Natural killer cell (primary cell): ENCODE results near the gene MCM3AP. TPM values are rescaled to one million over a fixed set of nuclear protein-coding genes. Genes with fewer than 3 reads are reported as not detected.

Experiments
- ATAC-seq, 3 donors: fragments of 150-1000 bp in 2 of 3; fragments of 200-7000 bp in 1 of 3; cut with Tn5 transposase; 1 replicate in 1 of 3; 2 replicates in 2 of 3; pipeline ENCODE4 v1.10.0; 2021; ENCODE audit warnings: mild to moderate bottlenecking in 2 of 3, moderate library complexity in 2 of 3
- DNase-seq, 2 donors: peaks; one replicate each; pipeline versions ENCODE4 v3.0.0 to v3.0.0-alpha.2; 2013 to 2021; ENCODE audit warnings: mixed read lengths in 1 of 2
- H3K27ac ChIP-seq: one replicate; pipeline ENCODE4 v1.5.1; 2013; ENCODE audit warnings: mild to moderate bottlenecking, low read length
- H3K27me3 ChIP-seq: one replicate; pipeline ENCODE4 v1.6.1; 2013; ENCODE audit warnings: low read length; ENCODE audit not compliant: control insufficient read depth, insufficient read depth
- H3K36me3 ChIP-seq: one replicate; pipeline ENCODE4 v1.6.1; 2013; ENCODE audit warnings: low read length; ENCODE audit not compliant: control insufficient read depth, insufficient read depth
- H3K4me1 ChIP-seq: one replicate; pipeline ENCODE4 v1.6.1; 2013; ENCODE audit warnings: low read length; ENCODE audit not compliant: control insufficient read depth, insufficient read depth
- H3K4me3 ChIP-seq: one replicate; pipeline ENCODE4 v1.5.1; 2013; ENCODE audit warnings: low read length
- H3K9me3 ChIP-seq: one replicate; pipeline ENCODE4 v1.6.1; 2013; ENCODE audit warnings: low read length; ENCODE audit not compliant: control insufficient read depth, insufficient read depth
- H3K27ac Mint-ChIP-seq, 2 donors: one replicate each; pipeline ENCODE4 v1.8.0; 2022; ENCODE audit warnings: mild to moderate bottlenecking in 2 of 2, mixed read lengths in 2 of 2, moderate library complexity in 1 of 2
- H3K27me3 Mint-ChIP-seq, 2 donors: one replicate each; pipeline ENCODE4 v1.8.0; 2022; ENCODE audit warnings: low read depth in 2 of 2, mixed read lengths in 2 of 2
- H3K36me3 Mint-ChIP-seq: one replicate; pipeline ENCODE4 v1.8.0; 2022; ENCODE audit warnings: mixed read lengths
- H3K4me1 Mint-ChIP-seq, 2 donors: one replicate each; pipeline ENCODE4 v1.8.0; 2022; ENCODE audit warnings: mixed read lengths in 2 of 2
- H3K4me3 Mint-ChIP-seq: one replicate; pipeline ENCODE4 v1.8.0; 2022; ENCODE audit warnings: mild to moderate bottlenecking, moderate library complexity, mixed read lengths
- H3K9me3 Mint-ChIP-seq, 2 donors: one replicate each; pipeline ENCODE4 v1.8.0; 2022; ENCODE audit warnings: mixed read lengths in 2 of 2
- WGBS: methylation state at CpG from one replicate; pipeline ENCODE4 v1.1.7; 2013; ENCODE audit warnings: missing lambda C conversion rate; ENCODE audit not compliant: insufficient coverage; 5-methylcytosine and 5-hydroxymethylcytosine counted together
- intact Hi-C: fragments of 100-400 bp; cut with micrococcal nuclease; formaldehyde crosslinking; loops from one replicate; pipeline ENCODE4 v1.14.2; 2022
- total RNA-seq, 4 donors: library from RNA; stranded (reverse); fragments of 120-200 nt in 1 of 4; gene quantifications; one replicate each; pipeline versions ENCODE4 v1.2.3 to v1.2.4, GENCODE V29; 2013 to 2022
- TF ChIP-seq, protein P1 (sequence below): fragments of 200-600 bp; IDR thresholded peaks from one replicate; pipeline ENCODE4 v1.8.0; 2022; ENCODE audit warnings: antibody characterized with exemption

MCM3AP gene
- total RNA-seq, 3 donors from 2014 or later (not counting 1 experiment from before 2014, with no cell fraction given): 143 to 172 (median 159) TPM

- no peak overlapping the region for H3K27ac ChIP-seq
- Mint-ChIP-seq H3K36me3 (peaks cover 7% of the 10 kb centered on the region), H3K27ac (no peak overlapping the region), H3K4me3 (no peak overlapping the region), H3K27me3 (peaks cover 0 to 4% of the 10 kb centered on the region in 2 donors), H3K4me1 (peaks cover 5 to 6% of the 10 kb centered on the region in 2 donors), H3K9me3 (no peaks in the 10 kb centered on the region)
- H3K36me3 ChIP-seq: no peaks in the 10 kb centered on the region
- DNase-seq: no peak
- TF ChIP-seq, protein P1, sequence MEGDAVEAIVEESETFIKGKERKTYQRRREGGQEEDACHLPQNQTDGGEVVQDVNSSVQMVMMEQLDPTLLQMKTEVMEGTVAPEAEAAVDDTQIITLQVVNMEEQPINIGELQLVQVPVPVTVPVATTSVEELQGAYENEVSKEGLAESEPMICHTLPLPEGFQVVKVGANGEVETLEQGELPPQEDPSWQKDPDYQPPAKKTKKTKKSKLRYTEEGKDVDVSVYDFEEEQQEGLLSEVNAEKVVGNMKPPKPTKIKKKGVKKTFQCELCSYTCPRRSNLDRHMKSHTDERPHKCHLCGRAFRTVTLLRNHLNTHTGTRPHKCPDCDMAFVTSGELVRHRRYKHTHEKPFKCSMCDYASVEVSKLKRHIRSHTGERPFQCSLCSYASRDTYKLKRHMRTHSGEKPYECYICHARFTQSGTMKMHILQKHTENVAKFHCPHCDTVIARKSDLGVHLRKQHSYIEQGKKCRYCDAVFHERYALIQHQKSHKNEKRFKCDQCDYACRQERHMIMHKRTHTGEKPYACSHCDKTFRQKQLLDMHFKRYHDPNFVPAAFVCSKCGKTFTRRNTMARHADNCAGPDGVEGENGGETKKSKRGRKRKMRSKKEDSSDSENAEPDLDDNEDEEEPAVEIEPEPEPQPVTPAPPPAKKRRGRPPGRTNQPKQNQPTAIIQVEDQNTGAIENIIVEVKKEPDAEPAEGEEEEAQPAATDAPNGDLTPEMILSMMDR: no peak
- no peak overlapping the region for H3K4me3 ChIP-seq
- peaks cover 11% of the 10 kb centered on the region for H3K4me1 ChIP-seq
- ATAC-seq: no peak
- H3K9me3 ChIP-seq: no peaks in the 10 kb centered on the region
- WGBS: 96% methylated on average over 14 of the region's 14 CpGs
- intact Hi-C loops: no loop called here
- peaks cover 3% of the 10 kb centered on the region for H3K27me3 ChIP-seq
Measured at GRCh38 chr21:46301759-46302158, 16.3 kb upstream of the MCM3AP start.

- WGBS: 94% methylated on average over 9 of the region's 9 CpGs
- peaks cover 3% of the 10 kb centered on the region for H3K27me3 ChIP-seq
- Mint-ChIP-seq H3K27me3 (peaks cover 0 to 4% of the 10 kb centered on the region in 2 donors), H3K4me1 (peaks cover 6 to 15% of the 10 kb centered on the region in 2 donors), H3K4me3 (peak overlapping the region; percentile 75), H3K36me3 (no peaks in the 10 kb centered on the region), H3K27ac (no peak overlapping the region), H3K9me3 (no peaks in the 10 kb centered on the region)
- peaks cover 22% of the 10 kb centered on the region for H3K4me1 ChIP-seq
- no peak for DNase-seq
- TF ChIP-seq, protein P1: no peak
- no peaks in the 10 kb centered on the region for H3K36me3 ChIP-seq
- intact Hi-C loops: no loop called here
- no peak overlapping the region for H3K27ac ChIP-seq
- H3K4me3 ChIP-seq: no peak overlapping the region
- ATAC-seq: no peak
- H3K9me3 ChIP-seq: no peaks in the 10 kb centered on the region
Measured at GRCh38 chr21:46299167-46299566, 13.8 kb upstream of the MCM3AP start.

- DNase-seq (no peak), ATAC-seq (peak in 1 of 3 donors; percentile 21)
- Mint-ChIP-seq H3K4me1 (peaks cover 6 to 15% of the 10 kb centered on the region in 2 donors), H3K9me3 (no peaks in the 10 kb centered on the region), H3K27me3 (peaks cover 0 to 4% of the 10 kb centered on the region in 2 donors), H3K4me3 (peak overlapping the region; percentile 87), H3K36me3 (no peaks in the 10 kb centered on the region), H3K27ac (peak overlapping the region in 1 of 2 donors; percentile 58)
- 6% methylated on average over 84 of the region's 84 CpGs for WGBS
- H3K9me3 ChIP-seq: no peaks in the 10 kb centered on the region
- H3K4me1 ChIP-seq: peaks cover 22% of the 10 kb centered on the region
- TF ChIP-seq, protein P1: no peak
- no peaks in the 10 kb centered on the region for H3K36me3 ChIP-seq
- H3K27me3 ChIP-seq: peaks cover 3% of the 10 kb centered on the region
- intact Hi-C loops: no loop called here
- H3K27ac ChIP-seq: no peak overlapping the region
- peak overlapping the region; percentile 50 for H3K4me3 ChIP-seq
Measured at GRCh38 chr21:46297338-46298271, 12.2 kb upstream of the MCM3AP start.
